HL-60 (cell line): ENCODE measurements around the gene WDR19.

Source experiments
- DNase-seq, 2 experiments: peaks; one replicate each; pipeline ENCODE4 v3.0.0-alpha.2; 2010 to 2020; ENCODE audit warnings: low read depth in 1 of 2, low spot score in 1 of 2
- H3K27ac ChIP-seq: fragments of 250-450 bp; sonication (Bioruptor Pico); replicated peaks from 2 replicates; pipeline ENCODE4 v1.5.1; 2020; ENCODE audit warnings: mild to moderate bottlenecking, moderate library complexity
- H3K27me3 ChIP-seq: fragments of 250-450 bp; sonication (Bioruptor Pico); 2 replicates; pipeline ENCODE4 v1.5.1; 2021; ENCODE audit warnings: mild to moderate bottlenecking, moderate library complexity; ENCODE audit not compliant: insufficient read depth, poor library complexity, severe bottlenecking
- H3K4me3 ChIP-seq: replicated peaks from 2 replicates; pipeline ENCODE4 v1.5.1; 2011; ENCODE audit warnings: mild to moderate bottlenecking, control low read depth, low read length; ENCODE audit not compliant: insufficient read depth
- GABPA ChIP-seq: IDR thresholded peaks from 2 replicates; pipeline ENCODE4 v1.6.1; 2012; ENCODE audit warnings: low read depth
- POLR2AphosphoS5 ChIP-seq: IDR thresholded peaks from 2 replicates; pipeline ENCODE4 v1.6.1; 2012; ENCODE audit warnings: low read depth
- SPI1 ChIP-seq: IDR thresholded peaks from 2 replicates; pipeline ENCODE4 v1.6.1; 2012; ENCODE audit warnings: low read depth, mild to moderate bottlenecking, borderline replicate concordance
- TF ChIP-seq, protein P1 (sequence below): IDR thresholded peaks from 2 replicates; pipeline ENCODE4 v1.6.1; 2012; ENCODE audit warnings: low read depth; ENCODE audit not compliant: insufficient replicate concordance
- TF ChIP-seq, protein P2 (sequence below): IDR thresholded peaks from one replicate; pipeline ENCODE4 v1.5.1; 2011; ENCODE audit warnings: low read length, control low read depth, inconsistent platforms; ENCODE audit not compliant: insufficient read depth

WDR19 gene

DNA sequence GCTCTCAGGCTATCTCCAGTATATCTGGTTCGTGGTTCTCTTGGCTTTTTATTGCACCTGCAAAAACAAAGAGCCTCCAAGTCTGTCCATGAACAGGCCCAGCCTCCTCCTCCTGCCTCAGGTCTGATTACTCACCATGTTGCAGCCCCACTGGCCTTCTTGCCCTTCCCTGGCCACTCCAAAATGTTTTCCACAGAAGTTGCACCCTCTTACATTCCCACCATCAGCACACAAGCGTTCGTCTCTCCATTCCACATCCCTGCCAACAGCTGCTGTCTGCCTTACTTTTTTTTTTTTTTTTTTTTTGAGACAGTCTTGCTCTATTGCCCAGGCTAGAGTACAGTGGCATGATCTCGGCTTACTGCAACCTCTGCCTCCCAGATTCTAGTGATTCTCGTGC, 97.1 kb downstream of the WDR19 start:
- DNase-seq, result no peak
- H3K27ac ChIP-seq, result no peak overlapping the region
- no peak for TF ChIP-seq POLR2AphosphoS5
- no peak for TF ChIP-seq SPI1
- TF ChIP-seq, protein P1, sequence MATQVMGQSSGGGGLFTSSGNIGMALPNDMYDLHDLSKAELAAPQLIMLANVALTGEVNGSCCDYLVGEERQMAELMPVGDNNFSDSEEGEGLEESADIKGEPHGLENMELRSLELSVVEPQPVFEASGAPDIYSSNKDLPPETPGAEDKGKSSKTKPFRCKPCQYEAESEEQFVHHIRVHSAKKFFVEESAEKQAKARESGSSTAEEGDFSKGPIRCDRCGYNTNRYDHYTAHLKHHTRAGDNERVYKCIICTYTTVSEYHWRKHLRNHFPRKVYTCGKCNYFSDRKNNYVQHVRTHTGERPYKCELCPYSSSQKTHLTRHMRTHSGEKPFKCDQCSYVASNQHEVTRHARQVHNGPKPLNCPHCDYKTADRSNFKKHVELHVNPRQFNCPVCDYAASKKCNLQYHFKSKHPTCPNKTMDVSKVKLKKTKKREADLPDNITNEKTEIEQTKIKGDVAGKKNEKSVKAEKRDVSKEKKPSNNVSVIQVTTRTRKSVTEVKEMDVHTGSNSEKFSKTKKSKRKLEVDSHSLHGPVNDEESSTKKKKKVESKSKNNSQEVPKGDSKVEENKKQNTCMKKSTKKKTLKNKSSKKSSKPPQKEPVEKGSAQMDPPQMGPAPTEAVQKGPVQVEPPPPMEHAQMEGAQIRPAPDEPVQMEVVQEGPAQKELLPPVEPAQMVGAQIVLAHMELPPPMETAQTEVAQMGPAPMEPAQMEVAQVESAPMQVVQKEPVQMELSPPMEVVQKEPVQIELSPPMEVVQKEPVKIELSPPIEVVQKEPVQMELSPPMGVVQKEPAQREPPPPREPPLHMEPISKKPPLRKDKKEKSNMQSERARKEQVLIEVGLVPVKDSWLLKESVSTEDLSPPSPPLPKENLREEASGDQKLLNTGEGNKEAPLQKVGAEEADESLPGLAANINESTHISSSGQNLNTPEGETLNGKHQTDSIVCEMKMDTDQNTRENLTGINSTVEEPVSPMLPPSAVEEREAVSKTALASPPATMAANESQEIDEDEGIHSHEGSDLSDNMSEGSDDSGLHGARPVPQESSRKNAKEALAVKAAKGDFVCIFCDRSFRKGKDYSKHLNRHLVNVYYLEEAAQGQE, result no peak
- H3K27me3 ChIP-seq, result no peaks in the 10 kb centered on the region
- H3K4me3 ChIP-seq, result no peak overlapping the region

DNA sequence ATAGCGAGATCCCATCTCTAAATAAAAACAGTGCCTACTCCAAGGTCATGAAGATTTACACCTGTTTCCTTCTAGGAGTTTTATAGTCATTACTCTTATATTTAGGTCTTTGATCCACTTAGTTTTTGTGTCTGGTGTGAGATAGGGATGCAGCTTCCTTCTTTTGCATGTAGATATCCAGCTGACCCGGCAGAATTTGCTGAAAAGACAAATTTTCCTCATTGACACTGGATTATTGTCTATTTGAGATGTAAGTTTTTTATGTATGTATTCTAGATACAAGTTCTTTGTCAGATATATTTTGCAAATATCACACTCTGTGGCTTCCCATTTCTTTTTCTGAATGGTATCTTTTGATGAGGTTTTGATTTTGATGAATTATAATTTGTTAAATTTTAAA, 98.4 kb downstream of the WDR19 start:
- no peaks in the 10 kb centered on the region for H3K27me3 ChIP-seq
- no peak overlapping the region for H3K4me3 ChIP-seq
- no peak overlapping the region for H3K27ac ChIP-seq
- TF ChIP-seq GABPA, result no peak
- TF ChIP-seq, protein P2, sequence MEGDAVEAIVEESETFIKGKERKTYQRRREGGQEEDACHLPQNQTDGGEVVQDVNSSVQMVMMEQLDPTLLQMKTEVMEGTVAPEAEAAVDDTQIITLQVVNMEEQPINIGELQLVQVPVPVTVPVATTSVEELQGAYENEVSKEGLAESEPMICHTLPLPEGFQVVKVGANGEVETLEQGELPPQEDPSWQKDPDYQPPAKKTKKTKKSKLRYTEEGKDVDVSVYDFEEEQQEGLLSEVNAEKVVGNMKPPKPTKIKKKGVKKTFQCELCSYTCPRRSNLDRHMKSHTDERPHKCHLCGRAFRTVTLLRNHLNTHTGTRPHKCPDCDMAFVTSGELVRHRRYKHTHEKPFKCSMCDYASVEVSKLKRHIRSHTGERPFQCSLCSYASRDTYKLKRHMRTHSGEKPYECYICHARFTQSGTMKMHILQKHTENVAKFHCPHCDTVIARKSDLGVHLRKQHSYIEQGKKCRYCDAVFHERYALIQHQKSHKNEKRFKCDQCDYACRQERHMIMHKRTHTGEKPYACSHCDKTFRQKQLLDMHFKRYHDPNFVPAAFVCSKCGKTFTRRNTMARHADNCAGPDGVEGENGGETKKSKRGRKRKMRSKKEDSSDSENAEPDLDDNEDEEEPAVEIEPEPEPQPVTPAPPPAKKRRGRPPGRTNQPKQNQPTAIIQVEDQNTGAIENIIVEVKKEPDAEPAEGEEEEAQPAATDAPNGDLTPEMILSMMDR, result no peak
- no peak for TF ChIP-seq POLR2AphosphoS5
- no peak for TF ChIP-seq SPI1
- TF ChIP-seq, protein P1, result no peak
- no peak for DNase-seq

DNA sequence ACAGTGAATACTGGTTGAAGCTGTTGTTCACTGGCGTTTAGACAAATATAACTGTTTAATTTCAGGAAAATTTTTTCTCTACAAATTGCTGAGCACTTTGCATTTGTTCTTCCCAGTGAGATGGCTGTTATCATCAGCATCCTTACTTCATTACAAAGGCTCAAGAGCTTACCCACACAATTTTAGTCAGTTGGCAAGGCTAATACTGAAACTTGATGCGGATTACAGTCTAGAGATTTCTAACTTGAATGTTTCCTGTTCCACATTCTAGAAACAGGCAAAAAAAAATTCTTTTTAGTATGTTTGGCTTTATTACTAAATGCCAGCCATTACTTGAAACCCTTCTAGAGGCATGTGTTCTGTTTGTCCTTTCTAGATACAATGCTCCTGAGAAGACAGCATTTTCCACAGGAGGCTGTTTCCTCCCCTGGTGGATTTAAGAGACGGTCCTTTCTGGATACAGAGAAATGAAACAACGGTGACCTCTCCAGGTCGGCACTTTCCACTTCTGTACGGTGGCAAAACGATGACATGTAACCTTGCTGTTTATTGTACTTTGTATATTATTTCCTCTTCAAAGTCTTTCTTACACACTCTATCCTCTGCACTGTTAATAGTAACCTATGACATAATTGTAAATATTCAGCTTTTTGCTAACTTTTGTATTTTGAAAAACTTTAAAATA, 102.9 kb downstream of the WDR19 start:
- DNase-seq, result no peak
- Histone ChIP-seq H3K27me3 (no peaks in the 10 kb centered on the region), H3K27ac (no peak overlapping the region), H3K4me3 (no peak overlapping the region)
- TF ChIP-seq, protein P2, result no peak
- TF ChIP-seq SPI1, result no peak
- TF ChIP-seq, protein P1, result no peak
- TF ChIP-seq GABPA, result no peak
- no peak for TF ChIP-seq POLR2AphosphoS5
